Testis (tissue), 3 donors: ENCODE data around the gene PLXNB3. TPM values are rescaled to one million over a fixed set of nuclear protein-coding genes. Genes with fewer than 3 reads are reported as not detected.

Source experiments
- DNase-seq: peaks from one replicate; pipeline ENCODE4 v3.0.0-alpha.2; 2019
- H3K27ac ChIP-seq, 2 donors: fragments of 200-600 bp; sonication (generic); one replicate each; pipeline ENCODE4 v1.5.1; 2019
- H3K27me3 ChIP-seq: fragments of 200-600 bp; sonication (generic); one replicate; pipeline ENCODE4 v1.5.1; 2019
- H3K36me3 ChIP-seq: fragments of 200-600 bp; sonication (generic); one replicate; pipeline ENCODE4 v1.5.1; 2017; ENCODE audit warnings: low read depth; ENCODE audit errors: missing control alignments
- H3K4me1 ChIP-seq: fragments of 200-600 bp; sonication (generic); one replicate; pipeline ENCODE4 v1.5.1; 2019
- H3K4me3 ChIP-seq, 2 donors: fragments of 200-600 bp; sonication (generic); one replicate each; pipeline ENCODE4 v1.5.1; 2017 to 2019
- H3K9me3 ChIP-seq: fragments of 200-600 bp; sonication (generic); one replicate; pipeline ENCODE4 v1.5.1; 2017
- CTCF ChIP-seq, 3 experiments: fragments of 450-650 bp in 2 of 3; fragments of 200-600 bp in 1 of 3; sonication (generic) in 1 of 3; IDR thresholded peaks; one replicate each; pipeline ENCODE4 v1.5.1; 2016 to 2019; ENCODE audit warnings: antibody characterized with exemption in 3 of 3, mild to moderate bottlenecking in 2 of 3, moderate library complexity in 1 of 3
- POLR2A ChIP-seq: fragments of 450-650 bp; IDR thresholded peaks from one replicate; pipeline ENCODE4 v1.6.1; 2017; ENCODE audit warnings: antibody characterized with exemption, mild to moderate bottlenecking, moderate library complexity
- WGBS, 2 donors: methylation state at CpG; one replicate each; pipeline ENCODE4 v1.1.5; 2018; 5-methylcytosine and 5-hydroxymethylcytosine counted together
- intact Hi-C: fragments of 100-400 bp; cut with DNase I; formaldehyde crosslinking; loops from one replicate; pipeline ENCODE4 v1.15.1; 2023; ENCODE audit warnings: low total_unique reads
- polyA plus RNA-seq: library from polyadenylated mRNA; stranded (reverse); fragments of 350-450 nt; fragmentation: Illumina TruSeq; extraction: RNeasy Lipid Tissue Mini Kit (QIAGEN cat#74804); gene quantifications from one replicate; pipeline ENCODE4 v1.2.3, GENCODE V29; 2014; ENCODE audit warnings: low read depth, low replicate concordance; ENCODE audit not compliant: insufficient read depth
- total RNA-seq, 2 donors: library from RNA; depleted of rRNA; stranded (reverse); fragments of >200 nt; gene quantifications; one replicate each; pipeline ENCODE4 v1.2.3, GENCODE V29; 2016

PLXNB3 gene
- total and polyA plus RNA-seq, 3 donors from 2014 or later, result 28.0 to 57.9 (median 49.3) TPM

GRCh38 chrX:153719701-153720100 is 44.3 kb upstream of the PLXNB3 start:
- no peak for TF ChIP-seq CTCF (IDR thresholded peaks at IDR 0.05)
- no peak for TF ChIP-seq POLR2A
- Histone ChIP-seq H3K27me3 (no peaks in the 10 kb centered on the region), H3K4me1 (no peaks in the 10 kb centered on the region), H3K9me3 (no peaks in the 10 kb centered on the region), H3K36me3 (no peaks in the 10 kb centered on the region), H3K27ac (no peak overlapping the region), H3K4me3 (no peak overlapping the region)
- WGBS, 2 donors, result 60 to 100% methylated on average over 1 to 2 of the region's 2 CpGs
- intact Hi-C loops, result loop anchor here (10.0 kb wide), 1 partner anchor 75 kb away; the partner anchor contains the start of genes IDH3G and SSR4
- DNase-seq, result no peak

GRCh38 chrX:153722704-153723350 is 41.2 kb upstream of the PLXNB3 start:
- WGBS, 2 donors, result 19 to 35% methylated on average over 8 to 12 of the region's 12 CpGs
- Histone ChIP-seq H3K36me3 (no peaks in the 10 kb centered on the region), H3K4me3 (peak overlapping the region; percentile 61 to 79), H3K27ac (peak overlapping the region in 1 of 2 donors; percentile 82), H3K4me1 (no peaks in the 10 kb centered on the region), H3K9me3 (no peaks in the 10 kb centered on the region), H3K27me3 (no peaks in the 10 kb centered on the region)
- intact Hi-C loops, result loop anchor here (10.0 kb wide), 1 partner anchor 72 kb away; the partner anchor contains the start of genes IDH3G and SSR4
- TF ChIP-seq CTCF (IDR thresholded peaks at IDR 0.05), result no peak
- no peak for TF ChIP-seq POLR2A
- no peak for DNase-seq

GRCh38 chrX:153723351-153724251 is 40.4 kb upstream of the PLXNB3 start:
- TF ChIP-seq CTCF (IDR thresholded peaks at IDR 0.05) (no peak), POLR2A (no peak)
- Histone ChIP-seq H3K27me3 (no peaks in the 10 kb centered on the region), H3K36me3 (no peaks in the 10 kb centered on the region), H3K9me3 (no peaks in the 10 kb centered on the region), H3K4me1 (no peaks in the 10 kb centered on the region), H3K4me3 (peak overlapping the region; percentile 61 to 79), H3K27ac (peak overlapping the region; percentile 72 to 82)
- no peak for DNase-seq
- 0 to 1% methylated on average over 4 to 26 of the region's 78 CpGs for WGBS, 2 donors
- intact Hi-C loops, result loop anchor here (10.0 kb wide), 1 partner anchor 71 kb away; the partner anchor contains the start of genes IDH3G and SSR4

- Histone ChIP-seq H3K9me3 (no peaks in the 10 kb centered on the region), H3K4me3 (peak within 1 kb of the TSS; percentile 61 to 79), H3K4me1 (no peaks in the 10 kb centered on the region), H3K36me3 (no peaks in the 10 kb centered on the region), H3K27ac (peak within 1 kb of the TSS; percentile 72 to 82), H3K27me3 (no peaks in the 10 kb centered on the region)
- DNase-seq, result peak; percentile 89
- intact Hi-C loops, result loop anchor here (10.0 kb wide), 1 partner anchor 70 kb away; the partner anchor contains the start of genes IDH3G and SSR4
- 1% methylated on average over 25 of the region's 88 CpGs; no CpG with 5 or more reads in 1 of the 2 donors for WGBS, 2 donors
- peak; percentile 38 for TF ChIP-seq POLR2A
- no peak for TF ChIP-seq CTCF (IDR thresholded peaks at IDR 0.05)
These were observed 39.6 kb upstream of the PLXNB3 start, which contains the start of the genes ABCD1 and BCAP31 for GRCh38 chrX:153724252-153725038. Gene ABCD1 (plus strand): TSS chrX:153724856. CDS start chrX:153725267, 411 bp downstream. Gene BCAP31 (minus strand): TSS chrX:153724387. CDS start chrX:153723244, 1,143 bp downstream.
